GM12873 (cell line): Measurements from ENCODE around the gene ZNF644.

Experiments used
- CTCF ChIP-seq: IDR thresholded peaks from 2 replicates; pipeline ENCODE4 v1.5.1; 2012; ENCODE audit warnings: low read depth, mild to moderate bottlenecking, moderate library complexity, low read length, control low read depth; ENCODE audit not compliant: insufficient read depth; ENCODE audit errors: missing control alignments

Gene ZNF644

GRCh38 chr1:90970208-90970607, 51.6 kb downstream of the ZNF644 start:
- no peak for TF ChIP-seq CTCF

DNA sequence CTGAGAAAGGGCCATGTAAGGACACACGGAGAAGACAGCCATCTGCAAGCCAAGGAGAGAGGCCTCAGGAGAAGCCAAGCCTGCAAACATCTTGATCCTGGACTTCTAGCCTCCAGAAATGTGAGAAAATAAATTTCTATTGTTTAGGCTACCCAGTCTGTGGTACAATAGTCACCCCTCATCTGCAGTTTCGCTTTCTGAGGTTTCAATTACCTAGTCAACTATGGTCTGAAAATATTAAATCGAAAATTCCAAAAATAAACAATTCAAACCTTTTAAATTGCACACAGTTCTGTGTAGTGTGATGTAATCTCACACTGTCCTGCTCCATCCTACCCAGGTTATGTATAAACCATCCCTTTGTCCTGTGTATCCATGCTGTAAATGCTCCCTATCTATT, 52.6 kb downstream of the ZNF644 start:
- no peak for TF ChIP-seq CTCF

DNA sequence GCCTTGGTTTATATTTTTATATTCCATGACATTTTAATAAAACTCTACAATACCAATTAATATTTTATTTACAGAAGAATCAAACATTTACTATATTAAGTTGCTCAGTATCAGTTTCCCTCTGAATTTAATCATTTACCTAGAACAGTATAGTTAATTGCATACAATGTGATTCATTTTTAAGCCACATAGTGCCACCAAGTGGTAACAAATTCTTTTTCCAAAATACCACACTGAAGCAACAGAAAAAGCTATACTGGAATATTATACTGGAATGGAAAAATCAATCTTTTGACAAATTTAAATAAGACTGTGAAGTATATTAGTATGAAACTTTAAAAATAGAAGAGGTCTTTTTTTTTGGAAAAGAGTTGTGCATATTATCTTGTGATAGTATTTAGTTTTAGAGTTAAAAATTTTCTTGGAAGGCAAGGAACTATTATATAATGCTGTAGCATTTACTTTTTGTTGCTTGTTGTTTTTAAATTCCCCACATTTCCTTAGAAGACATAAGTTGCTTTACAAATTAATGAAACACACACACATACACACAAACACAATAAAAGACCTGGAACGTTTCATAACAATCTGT, 57.3 kb downstream of the ZNF644 start:
- TF ChIP-seq CTCF: no peak

DNA sequence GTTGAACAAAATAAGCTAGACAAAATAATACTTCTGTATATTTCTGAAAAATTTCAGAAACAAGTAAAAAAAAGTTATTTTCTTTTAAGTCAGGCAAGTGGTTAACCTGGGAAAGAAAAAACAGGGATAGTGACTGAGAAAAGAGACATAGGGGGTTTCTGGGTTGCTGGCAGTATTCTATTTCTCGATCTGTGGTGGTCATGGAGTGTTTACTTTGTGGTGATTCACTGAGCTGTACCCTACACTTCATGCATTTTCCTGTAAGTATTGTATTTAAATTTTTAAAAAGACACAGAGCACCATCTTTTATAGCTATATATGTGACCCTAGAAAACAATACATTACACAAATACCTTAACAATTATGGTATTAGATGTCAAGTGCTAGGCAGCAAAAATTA, 58.2 kb downstream of the ZNF644 start:
- TF ChIP-seq CTCF: no peak

DNA sequence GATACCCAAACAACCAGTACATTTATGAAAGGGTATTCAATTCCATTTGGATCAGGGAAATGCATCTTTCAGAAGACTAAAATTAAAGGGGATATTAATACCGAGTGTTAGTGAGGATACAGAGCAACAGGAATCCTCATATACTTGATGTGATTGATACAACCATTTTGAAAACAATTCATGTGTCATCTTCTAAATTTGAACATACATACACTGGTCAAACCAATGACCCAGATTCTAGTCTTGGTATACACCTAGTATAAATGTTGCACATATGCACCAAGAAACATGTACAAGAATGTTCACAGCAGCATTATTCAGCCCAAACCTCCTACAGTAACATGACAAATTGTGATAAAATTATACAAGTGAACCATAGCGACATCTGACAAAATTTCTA, 58.6 kb downstream of the ZNF644 start:
- no peak for TF ChIP-seq CTCF

DNA sequence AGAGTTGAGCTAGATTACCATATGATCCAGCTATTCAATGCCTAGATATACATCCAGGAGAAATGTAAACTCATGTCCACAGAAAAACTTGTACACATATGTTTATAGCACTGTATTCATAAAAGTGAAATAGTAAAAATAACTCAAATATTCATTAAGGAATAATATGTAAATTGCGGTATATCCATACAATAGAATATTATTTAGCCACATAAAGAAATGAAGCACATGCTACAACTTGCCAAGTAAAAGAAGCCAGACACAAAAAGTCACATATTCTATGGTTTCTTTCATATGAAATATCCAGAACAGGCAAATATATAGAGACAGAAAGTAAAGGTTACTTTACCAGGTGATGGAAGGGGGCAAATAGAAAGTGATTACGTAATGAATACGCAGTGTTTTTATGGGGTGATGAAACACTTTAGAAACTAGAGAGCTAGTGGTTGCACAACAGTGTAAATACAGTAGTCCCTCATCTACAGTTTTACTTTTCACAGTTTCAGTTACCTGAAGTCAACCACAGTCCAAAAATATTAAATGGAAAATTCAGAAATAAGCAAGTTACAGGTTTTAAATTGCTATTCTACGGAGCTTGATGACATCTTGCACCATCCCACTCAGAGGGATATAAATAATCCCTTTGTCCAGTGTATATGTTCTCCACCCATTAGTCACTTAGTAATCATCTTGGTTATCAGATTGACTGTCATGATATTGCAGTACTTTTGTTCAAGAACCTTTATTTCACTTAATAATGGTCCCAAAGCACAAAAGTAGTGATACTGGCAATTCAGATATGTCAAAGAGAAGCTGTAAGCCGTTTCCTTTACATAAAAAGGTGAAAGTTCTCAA, 62.3 kb downstream of the ZNF644 start:
- TF ChIP-seq CTCF: no peak

DNA sequence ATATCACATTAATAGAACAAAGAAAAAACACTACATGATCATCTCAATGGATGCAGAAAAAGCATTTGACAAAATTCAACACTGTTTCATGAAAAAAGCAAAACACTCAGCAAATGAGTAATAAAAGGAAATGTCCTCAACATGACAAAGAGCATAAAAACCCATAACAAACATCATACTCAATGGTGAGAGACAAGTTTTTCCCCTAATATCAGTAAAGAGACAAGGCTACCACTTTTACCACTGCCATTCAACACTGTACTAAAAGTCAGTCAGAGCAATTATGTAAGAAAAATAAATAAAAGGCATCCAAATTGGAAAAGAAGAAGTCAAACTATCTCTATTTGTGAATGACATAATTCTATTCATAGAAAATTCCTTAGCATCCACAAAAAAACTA, 64.3 kb downstream of the ZNF644 start:
- TF ChIP-seq CTCF: no peak
